Parathyroid adenoma (tissue), 2 donors: ENCODE results near the gene TRAPPC2L.

Experiments used
- H2AFZ ChIP-seq: fragments of 300-600 bp; sonication (generic); one replicate; pipeline ENCODE4 v1.7.0; 2017; ENCODE audit warnings: antibody characterized with exemption, mild to moderate bottlenecking
- H3K27ac ChIP-seq: fragments of 300-600 bp; sonication (generic); one replicate; pipeline ENCODE4 v1.7.0; 2017
- H3K27me3 ChIP-seq: fragments of 300-600 bp; sonication (generic); one replicate; pipeline ENCODE4 v1.7.0; 2017; ENCODE audit warnings: low read length; ENCODE audit not compliant: control insufficient read depth, insufficient read depth
- H3K36me3 ChIP-seq: fragments of 300-600 bp; sonication (generic); one replicate; pipeline ENCODE4 v1.7.0; 2017; ENCODE audit warnings: low read length; ENCODE audit not compliant: control insufficient read depth, insufficient read depth
- H3K4me1 ChIP-seq: fragments of 300-600 bp; sonication (generic); one replicate; pipeline ENCODE4 v1.7.0; 2017; ENCODE audit warnings: control low read depth
- H3K4me2 ChIP-seq: fragments of 300-600 bp; sonication (generic); one replicate; pipeline ENCODE4 v1.7.0; 2017; ENCODE audit warnings: low read length
- H3K4me3 ChIP-seq: fragments of 300-600 bp; sonication (generic); one replicate; pipeline ENCODE4 v1.7.0; 2017; ENCODE audit warnings: low read depth, low read length
- H3K79me2 ChIP-seq: fragments of 300-600 bp; sonication (generic); one replicate; pipeline ENCODE4 v1.7.0; 2017; ENCODE audit warnings: control low read depth
- H3K9ac ChIP-seq: fragments of 300-600 bp; sonication (generic); one replicate; pipeline ENCODE4 v1.7.0; 2017; ENCODE audit warnings: mild to moderate bottlenecking
- H3K9me3 ChIP-seq: fragments of 300-600 bp; sonication (generic); one replicate; pipeline ENCODE4 v1.7.0; 2017; ENCODE audit warnings: low read length; ENCODE audit not compliant: control insufficient read depth
- TF ChIP-seq, protein P1 (sequence below): fragments of 300-600 bp; sonication (generic); IDR thresholded peaks from one replicate; pipeline ENCODE4 v1.7.0; 2017; ENCODE audit warnings: antibody characterized with exemption, mild to moderate bottlenecking
- donor health status: primary hyperparathyroidism.

The TRAPPC2L gene

DNA sequence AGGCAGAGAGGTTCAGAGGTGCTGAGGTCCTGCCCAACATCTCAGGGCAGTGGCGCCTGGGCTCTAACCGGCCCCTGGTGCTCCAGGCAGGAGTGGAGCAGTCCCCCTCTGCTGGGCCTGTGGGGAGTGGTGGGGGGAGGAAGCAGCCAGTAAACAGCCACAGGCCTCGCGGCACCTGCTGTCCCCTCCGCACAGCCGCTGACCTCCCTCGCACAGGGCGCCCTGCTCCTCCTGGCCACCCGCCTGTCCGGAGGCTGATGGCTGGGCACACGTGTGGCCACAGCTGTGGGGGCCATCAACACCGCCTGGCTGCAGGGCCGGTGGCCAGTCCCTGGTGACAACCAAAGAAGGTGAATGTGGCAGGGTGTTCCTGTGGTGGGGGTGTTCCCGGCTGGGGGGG, 46.3 kb downstream of the TRAPPC2L start:
- Histone ChIP-seq H2AFZ (no peak overlapping the region), H3K9me3 (no peaks in the 10 kb centered on the region), H3K4me2 (no peak overlapping the region), H3K79me2 (no peaks in the 10 kb centered on the region), H3K4me1 (no peaks in the 10 kb centered on the region), H3K27me3 (no peaks in the 10 kb centered on the region), H3K9ac (no peak overlapping the region), H3K36me3 (no peaks in the 10 kb centered on the region), H3K4me3 (no peak overlapping the region), H3K27ac (no peak overlapping the region)
- TF ChIP-seq, protein P1, sequence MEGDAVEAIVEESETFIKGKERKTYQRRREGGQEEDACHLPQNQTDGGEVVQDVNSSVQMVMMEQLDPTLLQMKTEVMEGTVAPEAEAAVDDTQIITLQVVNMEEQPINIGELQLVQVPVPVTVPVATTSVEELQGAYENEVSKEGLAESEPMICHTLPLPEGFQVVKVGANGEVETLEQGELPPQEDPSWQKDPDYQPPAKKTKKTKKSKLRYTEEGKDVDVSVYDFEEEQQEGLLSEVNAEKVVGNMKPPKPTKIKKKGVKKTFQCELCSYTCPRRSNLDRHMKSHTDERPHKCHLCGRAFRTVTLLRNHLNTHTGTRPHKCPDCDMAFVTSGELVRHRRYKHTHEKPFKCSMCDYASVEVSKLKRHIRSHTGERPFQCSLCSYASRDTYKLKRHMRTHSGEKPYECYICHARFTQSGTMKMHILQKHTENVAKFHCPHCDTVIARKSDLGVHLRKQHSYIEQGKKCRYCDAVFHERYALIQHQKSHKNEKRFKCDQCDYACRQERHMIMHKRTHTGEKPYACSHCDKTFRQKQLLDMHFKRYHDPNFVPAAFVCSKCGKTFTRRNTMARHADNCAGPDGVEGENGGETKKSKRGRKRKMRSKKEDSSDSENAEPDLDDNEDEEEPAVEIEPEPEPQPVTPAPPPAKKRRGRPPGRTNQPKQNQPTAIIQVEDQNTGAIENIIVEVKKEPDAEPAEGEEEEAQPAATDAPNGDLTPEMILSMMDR = no peak

- H3K9me3 ChIP-seq = no peaks in the 10 kb centered on the region
- no peaks in the 10 kb centered on the region for H3K36me3 ChIP-seq
- no peaks in the 10 kb centered on the region for H3K4me1 ChIP-seq
- no peak overlapping the region for H3K9ac ChIP-seq
- H3K27me3 ChIP-seq = no peaks in the 10 kb centered on the region
- no peaks in the 10 kb centered on the region for H3K79me2 ChIP-seq
- H2AFZ ChIP-seq = no peak overlapping the region
- no peak overlapping the region for H3K4me2 ChIP-seq
- TF ChIP-seq, protein P1 = no peak
- no peak overlapping the region for H3K4me3 ChIP-seq
- H3K27ac ChIP-seq = no peak overlapping the region
Observed at GRCh38 chr16:88904676-88905365, 47.9 kb downstream of the TRAPPC2L start.

DNA sequence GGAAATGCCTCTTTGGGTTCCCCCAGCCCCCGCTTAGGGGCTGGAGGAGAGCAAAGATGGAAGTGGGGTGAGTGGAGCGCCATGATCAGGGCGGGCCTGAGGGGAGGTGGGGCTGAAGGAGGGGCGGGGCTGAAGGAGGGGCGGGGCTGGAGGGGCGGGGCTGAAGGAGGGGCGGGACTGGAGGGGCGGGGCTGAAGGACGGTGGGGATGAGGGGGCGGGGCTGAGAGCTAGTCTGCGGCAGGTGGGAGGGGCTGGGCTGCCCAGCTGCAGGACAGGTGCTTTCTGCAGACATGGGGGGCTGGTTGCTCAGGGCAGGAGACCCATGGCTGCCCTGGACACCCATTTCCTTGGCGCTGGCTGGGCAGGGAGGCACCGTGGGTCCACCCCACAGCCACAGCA, 48.6 kb downstream of the TRAPPC2L start:
- Histone ChIP-seq H3K27me3 (no peaks in the 10 kb centered on the region), H3K27ac (no peak overlapping the region), H3K36me3 (no peaks in the 10 kb centered on the region), H3K4me2 (no peak overlapping the region), H3K9ac (no peak overlapping the region), H3K4me3 (no peak overlapping the region), H3K4me1 (no peaks in the 10 kb centered on the region), H3K9me3 (no peaks in the 10 kb centered on the region), H2AFZ (no peak overlapping the region), H3K79me2 (no peaks in the 10 kb centered on the region)
- TF ChIP-seq, protein P1 = no peak

- Histone ChIP-seq H3K4me3 (no peak overlapping the region), H3K36me3 (no peaks in the 10 kb centered on the region), H3K27ac (no peak overlapping the region), H3K9ac (no peak overlapping the region), H2AFZ (no peak overlapping the region), H3K4me1 (no peaks in the 10 kb centered on the region), H3K9me3 (no peaks in the 10 kb centered on the region), H3K79me2 (no peaks in the 10 kb centered on the region), H3K4me2 (no peak overlapping the region), H3K27me3 (no peaks in the 10 kb centered on the region)
- TF ChIP-seq, protein P1 = no peak
Observed at GRCh38 chr16:88906020-88906419, 49.1 kb downstream of the TRAPPC2L start.

DNA sequence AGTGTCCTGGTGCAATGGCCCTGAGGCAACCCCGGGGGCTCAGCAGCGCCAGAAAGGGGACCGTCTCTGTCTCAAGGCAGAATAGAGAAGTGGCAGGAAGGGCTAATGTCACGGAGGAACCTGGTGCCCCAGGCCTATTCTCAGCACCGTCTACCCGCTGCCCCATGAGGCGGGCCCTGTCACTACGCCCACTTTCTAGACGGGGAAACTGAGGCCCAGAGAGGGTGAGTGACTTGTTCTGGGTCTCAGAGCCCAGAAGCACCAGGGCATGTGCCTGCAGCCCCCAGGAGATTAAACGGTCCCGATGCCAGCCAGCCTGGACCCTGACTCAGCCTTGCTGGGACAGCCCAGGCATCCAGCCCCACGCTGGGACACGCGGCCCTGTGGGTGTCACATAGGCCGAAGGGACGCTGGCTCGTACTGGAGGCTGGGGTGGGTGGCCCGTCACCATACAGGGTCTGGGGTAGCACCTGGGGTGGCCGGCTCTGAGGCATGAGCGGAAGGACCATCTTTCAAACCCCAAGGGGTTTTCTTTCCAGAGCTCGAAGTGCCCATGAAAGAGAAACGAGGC, 49.7 kb downstream of the TRAPPC2L start:
- no peaks in the 10 kb centered on the region for H3K4me1 ChIP-seq
- no peak overlapping the region for H3K4me3 ChIP-seq
- H3K9me3 ChIP-seq = no peaks in the 10 kb centered on the region
- H3K79me2 ChIP-seq = no peaks in the 10 kb centered on the region
- TF ChIP-seq, protein P1 = no peak
- H3K4me2 ChIP-seq = no peak overlapping the region
- no peak overlapping the region for H3K9ac ChIP-seq
- no peak overlapping the region for H2AFZ ChIP-seq
- no peak overlapping the region for H3K27ac ChIP-seq
- H3K27me3 ChIP-seq = no peaks in the 10 kb centered on the region
- H3K36me3 ChIP-seq = no peaks in the 10 kb centered on the region
